GM15510 (cell line): Measurements from ENCODE around the gene TMEM33.

Source experiments
- POLR2A ChIP-seq: IDR thresholded peaks from 3 replicates; pipeline ENCODE4 v1.6.1; 2011; ENCODE audit warnings: borderline replicate concordance; ENCODE audit not compliant: insufficient read length; ENCODE audit errors: extremely low read depth

TMEM33 gene

GRCh38 chr4:41932988-41933387 lies 2.2 kb upstream of the TMEM33 start:
- TF ChIP-seq POLR2A, result no peak

GRCh38 chr4:41933997-41934503 lies 1.2 kb upstream of the TMEM33 start:
- TF ChIP-seq POLR2A, result no peak

GRCh38 chr4:41934514-41934900 lies 722 bp upstream of the TMEM33 start:
- no peak for TF ChIP-seq POLR2A

- no peak for TF ChIP-seq POLR2A
Measured at GRCh38 chr4:41935652-41936021, 408 bp downstream of the TMEM33 start.

GRCh38 chr4:41939016-41939626 lies 3.9 kb downstream of the TMEM33 start:
- TF ChIP-seq POLR2A, result no peak

GRCh38 chr4:41940834-41941233 lies 5.6 kb downstream of the TMEM33 start:
- TF ChIP-seq POLR2A, result no peak

GRCh38 chr4:41943506-41943905 lies 8.3 kb downstream of the TMEM33 start:
- TF ChIP-seq POLR2A, result no peak

GRCh38 chr4:41944089-41944488 lies 8.9 kb downstream of the TMEM33 start:
- no peak for TF ChIP-seq POLR2A

- TF ChIP-seq POLR2A, result no peak
Measured at GRCh38 chr4:41949531-41949930, 14.3 kb downstream of the TMEM33 start.

- TF ChIP-seq POLR2A, result no peak
Measured at GRCh38 chr4:41957634-41958033, 22.4 kb downstream of the TMEM33 start.

GRCh38 chr4:41963105-41963504 lies 27.9 kb downstream of the TMEM33 start:
- no peak for TF ChIP-seq POLR2A

- TF ChIP-seq POLR2A, result no peak
Measured at GRCh38 chr4:41964401-41964800, 29.2 kb downstream of the TMEM33 start.

GRCh38 chr4:41967392-41967791 lies 32.2 kb downstream of the TMEM33 start:
- TF ChIP-seq POLR2A, result no peak

GRCh38 chr4:41969671-41970070 lies 34.4 kb downstream of the TMEM33 start:
- no peak for TF ChIP-seq POLR2A

- no peak for TF ChIP-seq POLR2A
Measured at GRCh38 chr4:41975341-41975740, 40.1 kb downstream of the TMEM33 start.

- TF ChIP-seq POLR2A, result no peak
Measured at GRCh38 chr4:41976775-41977516, 41.7 kb downstream of the TMEM33 start.
